Esophagus mucosa (tissue), 1 donor: ENCODE data around the gene RIOX2. TPM values are rescaled to one million over a fixed set of nuclear protein-coding genes. Genes with fewer than 3 reads are reported as not detected.
"Not testable (repeated sequence)": the region's sequence is repeated elsewhere in the genome, so short reads cannot be mapped to it uniquely, and the experiment has no call there.

Experiments used
- ATAC-seq: fragments of 200-7000 bp; cut with Tn5 transposase; one replicate; pipeline ENCODE4 v1.9.1; 2020
- total RNA-seq: library from RNA; stranded (reverse); gene quantifications from one replicate; pipeline ENCODE4 v1.2.4, GENCODE V29; 2023
- donor health status: DM: yes; HTN: yes; CAD: no.

The RIOX2 gene
- total RNA-seq, 1 donor from 2014 or later, result 33.6 TPM

GRCh38 chr3:97910236-97910831 is 61.9 kb downstream of the RIOX2 start:
- ATAC-seq, result not testable (repeated sequence)

GRCh38 chr3:97909830-97910229 is 62.4 kb downstream of the RIOX2 start:
- ATAC-seq, result not testable (repeated sequence)

- ATAC-seq, result peak; percentile 55
Observed at GRCh38 chr3:97901313-97902248, 70.7 kb downstream of the RIOX2 start.

GRCh38 chr3:97899331-97899730 is 72.9 kb downstream of the RIOX2 start:
- ATAC-seq, result no peak

- ATAC-seq, result no peak
Observed at GRCh38 chr3:97896547-97896946, 75.7 kb downstream of the RIOX2 start.

DNA sequence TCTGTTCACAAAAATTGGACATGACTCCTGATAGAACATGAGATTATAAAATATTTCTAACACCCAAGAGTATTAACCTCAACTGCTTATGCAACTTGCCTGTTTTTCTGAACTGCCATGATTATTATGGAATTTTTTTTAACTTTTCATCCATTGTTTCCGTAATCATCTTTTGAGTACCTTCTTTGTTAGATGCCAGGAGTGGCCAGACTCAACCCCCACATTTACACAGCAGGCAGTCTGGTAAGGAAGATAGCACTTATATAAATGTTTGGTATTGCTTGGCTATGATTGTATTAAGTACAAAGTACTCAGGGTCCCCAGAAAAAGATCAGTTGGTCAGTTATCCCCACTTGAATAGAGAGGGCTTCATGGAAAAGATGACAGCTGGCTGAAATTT is 76.1 kb downstream of the RIOX2 start:
- ATAC-seq, result no peak

DNA sequence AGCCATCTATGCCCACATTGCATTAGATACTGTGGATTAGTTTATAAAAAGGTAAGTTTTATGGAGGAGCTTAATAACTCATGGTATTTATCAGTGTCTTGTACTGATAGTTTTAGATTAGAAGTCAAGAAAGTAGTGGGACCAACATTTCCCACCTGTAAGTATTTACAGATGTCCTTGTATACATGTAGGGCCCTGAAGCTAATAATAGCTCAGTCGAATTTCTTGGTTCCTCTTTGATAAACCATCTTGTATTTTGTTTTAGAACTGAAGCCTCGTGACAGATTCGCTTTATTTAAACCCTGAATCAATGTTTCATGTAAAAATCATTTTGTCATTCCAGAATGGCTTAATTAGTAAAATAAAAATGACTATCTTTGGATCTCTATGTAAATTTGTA is 77.0 kb downstream of the RIOX2 start:
- ATAC-seq, result no peak

GRCh38 chr3:97892852-97893251 is 79.4 kb downstream of the RIOX2 start:
- no peak for ATAC-seq

Other genes starting within 250 kb of the RIOX2 start
- gene ARL6, start 207.7 kb downstream of the RIOX2 start, total RNA-seq, result 3.5 TPM
- 18.3 TPM for gene CRYBG3, start 150.4 kb downstream of the RIOX2 start, total RNA-seq
- gene GABRR3, start 62.9 kb upstream of the RIOX2 start, total RNA-seq, result not detected
- gene OR5AC2, start 114.7 kb upstream of the RIOX2 start, total RNA-seq, result not detected
- not detected for gene OR5H1, start 158.3 kb upstream of the RIOX2 start, total RNA-seq
- not detected for gene OR5H14, start 175.0 kb upstream of the RIOX2 start, total RNA-seq
- gene OR5H15, start 194.3 kb upstream of the RIOX2 start, total RNA-seq, result not detected